Activated CD8-positive, alpha-beta memory T cell treated with anti-CD3 and anti-CD28 coated beads, Interleukin-2, amount 50 U/mL, for 1 hour (primary cell): Measurements from ENCODE around the gene PCDHB7.
"Not testable (repeated sequence)": the region's sequence is repeated elsewhere in the genome, so short reads cannot be mapped to it uniquely, and the experiment has no call there.

Experiments
- DNase-seq: peaks from one replicate; pipeline ENCODE4 v3.0.0-alpha.2; 2020; ENCODE audit errors: extremely low read depth

The PCDHB7 gene

GRCh38 chr5:141172381-141173204 lies at the start of gene PCDHB7:
TSS of gene PCDHB7 (plus strand) at chr5:141172644. CDS start at chr5:141172836, 192 bp downstream.
- DNase-seq = no peak

- DNase-seq = not testable (repeated sequence)
Measured at GRCh38 chr5:141123396-141124135, 48.9 kb upstream of the PCDHB7 start.

- no peak for DNase-seq
Measured at GRCh38 chr5:141127305-141127704, 45.1 kb upstream of the PCDHB7 start.

- no peak for DNase-seq
Measured at GRCh38 chr5:141135030-141135717, 37.3 kb upstream of the PCDHB7 start, which contains the start of gene PCDHB5. TSS of gene PCDHB5 (plus strand) at chr5:141135206. CDS start at chr5:141135435, 229 bp downstream.

- no peak for DNase-seq
Measured at GRCh38 chr5:141135718-141136266, 36.7 kb upstream of the PCDHB7 start.

GRCh38 chr5:141137346-141137745 lies 35.1 kb upstream of the PCDHB7 start:
- not testable (repeated sequence) for DNase-seq

GRCh38 chr5:141149812-141150211 lies 22.6 kb upstream of the PCDHB7 start, which contains the start of gene PCDHB6:
TSS of gene PCDHB6 (plus strand) at chr5:141150057. CDS start at chr5:141150258, 201 bp downstream.
- no peak for DNase-seq

GRCh38 chr5:141150224-141150992 lies 22.0 kb upstream of the PCDHB7 start:
- DNase-seq = no peak

- DNase-seq = no peak
Measured at GRCh38 chr5:141150993-141151325, 21.5 kb upstream of the PCDHB7 start.

- not testable (repeated sequence) for DNase-seq
Measured at GRCh38 chr5:141151632-141152031, 20.8 kb upstream of the PCDHB7 start.

GRCh38 chr5:141152096-141152495 lies 20.3 kb upstream of the PCDHB7 start:
- not testable (repeated sequence) for DNase-seq

GRCh38 chr5:141155540-141156374 lies 16.7 kb upstream of the PCDHB7 start:
- no peak for DNase-seq

- not testable (repeated sequence) for DNase-seq
Measured at GRCh38 chr5:141157356-141157755, 15.1 kb upstream of the PCDHB7 start.

GRCh38 chr5:141157901-141158300 lies 14.5 kb upstream of the PCDHB7 start:
- DNase-seq = not testable (repeated sequence)

GRCh38 chr5:141174291-141175104 lies 2.1 kb downstream of the PCDHB7 start:
- not testable (repeated sequence) for DNase-seq

GRCh38 chr5:141175933-141176332 lies 3.5 kb downstream of the PCDHB7 start:
- DNase-seq = no peak

GRCh38 chr5:141177577-141178191 lies 5.2 kb downstream of the PCDHB7 start, which contains the start of gene PCDHB8:
TSS of gene PCDHB8 (plus strand) at chr5:141177790. CDS start at chr5:141178035, 245 bp downstream.
- DNase-seq = not testable (repeated sequence)

GRCh38 chr5:141179371-141179770 lies 6.9 kb downstream of the PCDHB7 start:
- DNase-seq = not testable (repeated sequence)

- DNase-seq = not testable (repeated sequence)
Measured at GRCh38 chr5:141179876-141180275, 7.4 kb downstream of the PCDHB7 start.
